MM.1S (cell line): ENCODE results near the gene PDCD10.

ENCODE experiments used
- CTCF ChIP-seq: fragments of 300-600 bp; sonication (generic); IDR thresholded peaks from 2 replicates; pipeline ENCODE4 v1.5.1; 2016; ENCODE audit warnings: antibody characterized with exemption, low read length, mixed read lengths
- EZH2 ChIP-seq: fragments of 300-600 bp; sonication (generic); optimal IDR thresholded peaks from 2 replicates; pipeline ENCODE3; 2017; ENCODE audit warnings: low read depth, mild to moderate bottlenecking, antibody characterized with exemption, low read length, mixed read lengths

- TF ChIP-seq CTCF, result no peak
- no peak for TF ChIP-seq EZH2
These were observed 15.0 kb upstream of the PDCD10 start for GRCh38 chr3:167749728-167750127.
